Loucy (cell line): Measurements from ENCODE around the gene HSFY1.
"Not testable (repeated sequence)": the region's sequence is repeated elsewhere in the genome, so short reads cannot be mapped to it uniquely, and the experiment has no call there.

Experiments used
- EZH2phosphoT487 ChIP-seq: fragments of 200-600 bp; IDR thresholded peaks from 2 replicates; pipeline ENCODE4 v1.6.1; 2018; ENCODE audit warnings: antibody characterized with exemption, mild to moderate bottlenecking, moderate library complexity, borderline replicate concordance
- TF ChIP-seq, protein P1 (sequence below): fragments of 200-600 bp; sonication (generic); conservative IDR thresholded peaks from 2 replicates; pipeline ENCODE4 v1.5.1; 2014; ENCODE audit warnings: mild to moderate bottlenecking, antibody characterized with exemption, low read length

DNA sequence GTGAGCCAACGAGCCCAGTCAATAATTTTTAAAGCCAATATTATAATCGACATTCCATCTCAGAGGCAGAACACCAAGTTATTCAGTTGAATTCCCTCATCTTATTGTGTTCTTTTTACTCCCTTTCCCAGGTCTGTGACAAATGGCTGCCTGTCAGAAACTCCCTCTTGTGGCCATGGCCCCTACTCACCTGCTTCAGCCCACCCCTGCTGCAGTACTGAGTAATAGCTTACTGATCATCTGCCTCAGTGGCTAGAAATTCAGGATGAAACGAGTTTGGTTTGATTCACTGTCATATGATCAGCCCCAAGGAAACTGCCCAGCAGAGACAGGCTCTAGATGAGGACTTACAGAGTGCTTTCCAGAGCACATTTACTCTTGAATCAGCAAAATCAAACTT, 19.4 kb downstream of the HSFY1 start:
- TF ChIP-seq, protein P1, sequence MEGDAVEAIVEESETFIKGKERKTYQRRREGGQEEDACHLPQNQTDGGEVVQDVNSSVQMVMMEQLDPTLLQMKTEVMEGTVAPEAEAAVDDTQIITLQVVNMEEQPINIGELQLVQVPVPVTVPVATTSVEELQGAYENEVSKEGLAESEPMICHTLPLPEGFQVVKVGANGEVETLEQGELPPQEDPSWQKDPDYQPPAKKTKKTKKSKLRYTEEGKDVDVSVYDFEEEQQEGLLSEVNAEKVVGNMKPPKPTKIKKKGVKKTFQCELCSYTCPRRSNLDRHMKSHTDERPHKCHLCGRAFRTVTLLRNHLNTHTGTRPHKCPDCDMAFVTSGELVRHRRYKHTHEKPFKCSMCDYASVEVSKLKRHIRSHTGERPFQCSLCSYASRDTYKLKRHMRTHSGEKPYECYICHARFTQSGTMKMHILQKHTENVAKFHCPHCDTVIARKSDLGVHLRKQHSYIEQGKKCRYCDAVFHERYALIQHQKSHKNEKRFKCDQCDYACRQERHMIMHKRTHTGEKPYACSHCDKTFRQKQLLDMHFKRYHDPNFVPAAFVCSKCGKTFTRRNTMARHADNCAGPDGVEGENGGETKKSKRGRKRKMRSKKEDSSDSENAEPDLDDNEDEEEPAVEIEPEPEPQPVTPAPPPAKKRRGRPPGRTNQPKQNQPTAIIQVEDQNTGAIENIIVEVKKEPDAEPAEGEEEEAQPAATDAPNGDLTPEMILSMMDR = not testable (repeated sequence)
- TF ChIP-seq EZH2phosphoT487 = not testable (repeated sequence)
